SK-N-SH (cell line): ENCODE data around the gene ACTL8. TPM values are rescaled to one million over a fixed set of nuclear protein-coding genes. Genes with fewer than 3 reads are reported as not detected.

Experiments
- CTCF ChIA-PET: fragments of 300-600, 350-600 bp; formaldehyde crosslinking; extraction: SDS; loops from one replicate; lab custom pipeline; 2021; lab: Yijun Ruan, JAX
- POLR2A ChIA-PET: fragments of 350-600 bp; sonication (Branson Sonifier 250); formaldehyde crosslinking; extraction: SDS; loops from one replicate; lab custom pipeline; 2020; ENCODE audit warnings: antibody characterized with exemption, inconsistent platforms; lab: Yijun Ruan, JAX
- DNase-seq: peaks from one replicate; pipeline ENCODE4 v3.0.0; 2012
- H2AFZ ChIP-seq: fragments of 200-600 bp; sonication (generic); 2 replicates; pipeline ENCODE4 v1.8.1; 2016; ENCODE audit warnings: antibody characterized with exemption, mild to moderate bottlenecking, low read depth
- H3F3A ChIP-seq: fragments of 200-600 bp; sonication (generic); replicated peaks from 2 replicates; pipeline ENCODE3; 2016; ENCODE audit warnings: antibody characterized with exemption, mild to moderate bottlenecking; ENCODE audit not compliant: insufficient read depth
- H3K27ac ChIP-seq, 2 experiments: fragments of 200-500 bp in 1 of 2; fragments of 200-600 bp in 1 of 2; sonication (Bioruptor generic) in 1 of 2; sonication (generic), shearing (Covaris generic) in 1 of 2; 2 replicates each; pipeline versions ENCODE4 v1.5.1 to v1.6.1; 2014 to 2016; ENCODE audit warnings: low read depth in 2 of 2, inconsistent platforms in 1 of 2, low read length in 1 of 2, mild to moderate bottlenecking in 1 of 2, mixed read lengths in 1 of 2
- H3K27me3 ChIP-seq: fragments of 200-600 bp; sonication (generic), shearing (Covaris generic); 2 replicates; pipeline ENCODE4 v1.6.1; 2016; ENCODE audit warnings: mixed run types; ENCODE audit not compliant: insufficient read depth
- H3K36me3 ChIP-seq, 2 experiments: fragments of 200-500 bp in 1 of 2; fragments of 200-600 bp in 1 of 2; sonication (Bioruptor generic) in 1 of 2; sonication (generic) in 1 of 2; replicated peaks in 1 of 2; 2 replicates each; pipeline versions ENCODE3 to v1.5.1; 2014 to 2016; ENCODE audit warnings: low read length in 1 of 2, mild to moderate bottlenecking in 1 of 2; ENCODE audit not compliant: insufficient read depth in 2 of 2, control insufficient read depth in 1 of 2
- H3K4me1 ChIP-seq, 2 experiments: fragments of 200-500 bp in 1 of 2; fragments of 200-600 bp in 1 of 2; sonication (Bioruptor generic) in 1 of 2; sonication (generic), shearing (Covaris generic) in 1 of 2; 2 replicates each; pipeline versions ENCODE4 v1.5.1 to v1.6.1; 2014 to 2016; ENCODE audit warnings: low read depth in 1 of 2, low read length in 1 of 2, mixed run types in 1 of 2; ENCODE audit not compliant: insufficient read depth in 2 of 2, control insufficient read depth in 1 of 2
- H3K4me2 ChIP-seq: fragments of 200-600 bp; sonication (generic), shearing (Covaris generic); 2 replicates; pipeline ENCODE4 v1.6.1; 2017; ENCODE audit warnings: mixed run types
- H3K4me3 ChIP-seq, 2 experiments: fragments of 200-500 bp in 1 of 2; fragments of 200-600 bp in 1 of 2; sonication (Bioruptor generic) in 1 of 2; sonication (generic), shearing (Covaris generic) in 1 of 2; 2 replicates each; pipeline versions ENCODE4 v1.5.1 to v1.8.1; 2014 to 2016; ENCODE audit warnings: low read depth in 2 of 2, inconsistent platforms in 1 of 2, low read length in 1 of 2, mild to moderate bottlenecking in 1 of 2, mixed read lengths in 1 of 2, moderate library complexity in 1 of 2
- H3K79me2 ChIP-seq: fragments of 200-600 bp; sonication (generic); 2 replicates; pipeline ENCODE4 v1.8.1; 2017; ENCODE audit warnings: mild to moderate bottlenecking; ENCODE audit not compliant: insufficient read depth
- H3K9ac ChIP-seq: fragments of 200-600 bp; sonication (generic); 2 replicates; pipeline ENCODE4 v1.6.1; 2017; ENCODE audit warnings: mixed run types
- H3K9me2 ChIP-seq: fragments of 200-600 bp; sonication (generic); 2 replicates; pipeline ENCODE4 v1.6.1; 2017; ENCODE audit warnings: mixed run types
- H3K9me3 ChIP-seq: fragments of 200-600 bp; sonication (generic); 2 replicates; pipeline ENCODE4 v1.6.1; 2017; ENCODE audit warnings: mixed run types, mild to moderate bottlenecking, moderate library complexity
- H4K20me1 ChIP-seq: fragments of 200-600 bp; sonication (generic); 2 replicates; pipeline ENCODE4 v1.6.1; 2017; ENCODE audit warnings: mild to moderate bottlenecking, mixed run types; ENCODE audit not compliant: insufficient read depth
- CTCF ChIP-seq: fragments of 200-600 bp; sonication (generic); IDR thresholded peaks from 2 replicates; pipeline ENCODE4 v1.6.1; 2017; ENCODE audit warnings: antibody characterized with exemption, mild to moderate bottlenecking, moderate library complexity
- EP300 ChIP-seq, 2 experiments: IDR thresholded peaks; 2 replicates each; pipeline versions ENCODE4 v1.4.0 to v1.6.1; 2012; ENCODE audit warnings: borderline replicate concordance in 1 of 2, low read depth in 1 of 2, low read length in 1 of 2
- FOSL2 ChIP-seq: IDR thresholded peaks from 2 replicates; pipeline ENCODE4 v1.4.0; 2012; ENCODE audit warnings: low read depth, mild to moderate bottlenecking, moderate library complexity, borderline replicate concordance
- FOXM1 ChIP-seq: IDR thresholded peaks from 2 replicates; pipeline ENCODE4 v1.4.0; 2012; ENCODE audit warnings: low read depth, mild to moderate bottlenecking
- GABPA ChIP-seq: IDR thresholded peaks from 2 replicates; pipeline ENCODE4 v1.4.0; 2012; ENCODE audit warnings: low read depth, mild to moderate bottlenecking
- GATA2 ChIP-seq: sonication (generic); formaldehyde crosslinking; IDR thresholded peaks from 2 replicates; pipeline ENCODE4 v1.5.0; 2020; ENCODE audit warnings: mild to moderate bottlenecking, missing genetic modification reagents
- IRF3 ChIP-seq: fragments of 150-350 bp; IDR thresholded peaks from 2 replicates; pipeline ENCODE4 v1.6.1; 2016; ENCODE audit warnings: mild to moderate bottlenecking, low read depth, low read length
- MEF2A ChIP-seq: IDR thresholded peaks from 2 replicates; pipeline ENCODE4 v1.4.0; 2012; ENCODE audit warnings: low read depth, borderline replicate concordance
- PBX3 ChIP-seq: IDR thresholded peaks from 2 replicates; pipeline ENCODE4; 2012
- POLR2AphosphoS5 ChIP-seq: IDR thresholded peaks from 2 replicates; pipeline ENCODE4 v1.6.1; 2012; ENCODE audit warnings: low read depth, low read length
- RCOR1 ChIP-seq: fragments of 150-350 bp; IDR thresholded peaks from 2 replicates; pipeline ENCODE4 v1.6.1; 2017; ENCODE audit warnings: antibody characterized with exemption, low read length
- SMC3 ChIP-seq: IDR thresholded peaks from 2 replicates; pipeline ENCODE4 v1.6.1; 2012; ENCODE audit warnings: low read depth, low read length, improper control_type of control experiment
- USF1 ChIP-seq: IDR thresholded peaks from 2 replicates; pipeline ENCODE4 v1.4.0; 2012; ENCODE audit warnings: low read depth, borderline replicate concordance
- USF2 ChIP-seq: fragments of 150-350 bp; IDR thresholded peaks from 2 replicates; pipeline ENCODE4 v1.6.1; 2017; ENCODE audit warnings: antibody characterized with exemption, low read length, low read depth, borderline replicate concordance
- YY1 ChIP-seq: IDR thresholded peaks from 2 replicates; pipeline ENCODE4 v1.4.0; 2012; ENCODE audit warnings: low read depth, mild to moderate bottlenecking
- WGBS: methylation state at CpG from one replicate; pipeline ENCODE4 v1.1.6; 2017; ENCODE audit warnings: low lambda C conversion rate; 5-methylcytosine and 5-hydroxymethylcytosine counted together
- polyA plus RNA-seq, 3 experiments: library from polyadenylated mRNA; depleted of rRNA; stranded (reverse); fragments of >200 nt; gene quantifications; 2 replicates each; pipeline ENCODE4 v1.2.3, GENCODE V29; 2012

ACTL8 gene
- polyA plus RNA-seq, 1 of the 3 experiments (the other 2 are of a cell fraction), result 0.05 TPM

GRCh38 chr1:17866740-17867029 lies 111.6 kb downstream of the ACTL8 start (continued):
- TF ChIP-seq IRF3 (no peak), EP300 (IDR thresholded peaks at IDR 0.05; ENCODE audit: borderline replicate concordance in 1 of 2, low read depth in 1 of 2, low read length in 1 of 2) (no peak), GATA2 (CRISPR knock-in tag) (no peak), MEF2A (no peak)

- H3K9me3 ChIP-seq, result no peaks in the 10 kb centered on the region
- DNase-seq, result no peak
- no peak overlapping the region for H3K27ac ChIP-seq
- H3F3A ChIP-seq, result peaks cover 19% of the 10 kb centered on the region
- no peak overlapping the region for H3K4me2 ChIP-seq
- no peak overlapping the region for H3K9ac ChIP-seq
- no peaks in the 10 kb centered on the region for H3K9me2 ChIP-seq
- POLR2A ChIA-PET, result no interaction called here
- no peaks in the 10 kb centered on the region for H4K20me1 ChIP-seq
- H3K79me2 ChIP-seq, result no peaks in the 10 kb centered on the region
- no peak overlapping the region for H2AFZ ChIP-seq
- no peak overlapping the region for H3K4me3 ChIP-seq
- 98% methylated on average over 8 of the region's 8 CpGs for WGBS
- no peaks in the 10 kb centered on the region for H3K27me3 ChIP-seq
- TF ChIP-seq IRF3 (no peak), FOXM1 (no peak), FOSL2 (no peak), USF2 (no peak), POLR2AphosphoS5 (no peak), CTCF (no peak), RCOR1 (no peak), PBX3 (no peak), YY1 (no peak), SMC3 (no peak), GABPA (no peak), USF1 (no peak)
- no peaks in the 10 kb centered on the region for H3K36me3 ChIP-seq
- peaks cover 0 to 12% of the 10 kb centered on the region in 2 experiments; a peak in 2 of 4 replicates for H3K4me1 ChIP-seq
- CTCF ChIA-PET, result no interaction called here
These were observed 112.3 kb downstream of the ACTL8 start for GRCh38 chr1:17867470-17867869.
